Nephron (organoid): ENCODE data around the gene TMEM128.

ENCODE experiments used
- H3K27ac Mint-ChIP-seq, 3 experiments: 2 replicates each; pipeline ENCODE4 v1.8.0; 2020; ENCODE audit warnings: mixed read lengths in 3 of 3, mild to moderate bottlenecking in 2 of 3, moderate library complexity in 1 of 3
- H3K27me3 Mint-ChIP-seq: 2 replicates; pipeline ENCODE4 v1.8.0; 2021; ENCODE audit warnings: low read depth, mild to moderate bottlenecking, moderate library complexity, mixed read lengths
- H3K36me3 Mint-ChIP-seq: 2 replicates; pipeline ENCODE4 v1.8.0; 2020; ENCODE audit warnings: low read depth, mixed read lengths
- H3K4me1 Mint-ChIP-seq: 2 replicates; pipeline ENCODE4 v1.8.0; 2020; ENCODE audit warnings: mixed read lengths
- H3K4me3 Mint-ChIP-seq, 3 experiments: 2 replicates each; pipeline ENCODE4 v1.8.0; 2020; ENCODE audit warnings: mild to moderate bottlenecking in 3 of 3, mixed read lengths in 3 of 3, moderate library complexity in 2 of 3
- H3K9me3 Mint-ChIP-seq: 2 replicates; pipeline ENCODE4 v1.8.0; 2020; ENCODE audit warnings: mixed read lengths
- TF ChIP-seq, protein P1 (sequence below), 3 experiments: fragments of 200-600 bp; sonication (generic); IDR thresholded peaks; one replicate each; pipeline ENCODE4 v1.5.0; 2021; ENCODE audit warnings: antibody characterized with exemption in 3 of 3; ENCODE audit not compliant: unreplicated experiment in 3 of 3

Gene TMEM128, protein sequence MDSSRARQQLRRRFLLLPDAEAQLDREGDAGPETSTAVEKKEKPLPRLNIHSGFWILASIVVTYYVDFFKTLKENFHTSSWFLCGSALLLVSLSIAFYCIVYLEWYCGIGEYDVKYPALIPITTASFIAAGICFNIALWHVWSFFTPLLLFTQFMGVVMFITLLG

DNA sequence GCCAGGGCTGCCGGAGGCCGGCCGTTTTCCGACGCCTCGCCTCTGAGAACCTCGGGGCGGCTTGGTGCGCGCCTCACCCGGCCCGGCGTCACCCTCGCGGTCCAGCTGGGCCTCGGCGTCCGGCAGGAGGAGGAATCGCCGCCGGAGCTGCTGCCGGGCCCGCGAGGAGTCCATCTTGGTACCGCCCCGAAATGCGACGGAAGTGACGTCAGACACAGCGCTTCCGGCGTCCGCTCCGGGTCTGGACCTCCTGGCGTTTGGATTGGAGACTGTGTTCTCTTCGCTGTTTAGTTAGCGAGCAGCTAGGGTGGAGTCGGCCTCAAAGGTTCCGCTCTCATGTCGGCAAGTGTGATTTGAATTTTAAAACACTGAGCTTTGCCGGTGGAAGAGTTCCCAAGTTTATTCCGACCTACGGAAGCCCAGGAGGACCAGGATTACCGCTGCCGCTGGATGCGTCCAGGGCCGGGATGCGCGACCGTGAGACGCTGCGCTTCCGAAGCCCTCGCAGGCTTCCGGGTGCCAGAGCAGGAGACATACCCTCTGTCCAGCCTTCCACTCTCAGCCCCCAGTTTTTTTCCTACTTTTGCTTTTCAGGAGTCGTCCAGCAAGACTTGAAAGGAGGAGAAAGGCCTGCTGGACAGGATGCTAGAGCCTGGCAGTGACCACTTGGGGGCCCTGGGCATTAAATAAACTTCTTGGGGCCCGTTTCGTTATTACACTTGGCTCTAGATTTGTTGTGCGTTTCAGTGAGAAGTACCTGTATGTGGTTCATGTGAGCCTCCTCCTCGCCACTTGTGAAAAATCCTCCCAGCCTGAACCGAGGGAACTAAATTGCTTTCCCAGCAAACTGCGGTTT is at the start of gene TMEM128:
TMEM128 (minus strand) TSS at position 195 of the 856 bp plus-strand sequence; CDS start at position 174, 21 bp downstream.
- H3K9me3 Mint-ChIP-seq, result no peaks in the 10 kb centered on the region
- peak within 1 kb of the TSS; percentile 98 for H3K4me3 Mint-ChIP-seq
- H3K27ac Mint-ChIP-seq, result peak within 1 kb of the TSS; percentile 100
- H3K4me1 Mint-ChIP-seq, result peaks cover 44% of the 10 kb centered on the region
- H3K36me3 Mint-ChIP-seq, result peaks cover 20% of the 10 kb centered on the region
- peaks cover 6% of the 10 kb centered on the region for H3K27me3 Mint-ChIP-seq
- TF ChIP-seq, protein P1, sequence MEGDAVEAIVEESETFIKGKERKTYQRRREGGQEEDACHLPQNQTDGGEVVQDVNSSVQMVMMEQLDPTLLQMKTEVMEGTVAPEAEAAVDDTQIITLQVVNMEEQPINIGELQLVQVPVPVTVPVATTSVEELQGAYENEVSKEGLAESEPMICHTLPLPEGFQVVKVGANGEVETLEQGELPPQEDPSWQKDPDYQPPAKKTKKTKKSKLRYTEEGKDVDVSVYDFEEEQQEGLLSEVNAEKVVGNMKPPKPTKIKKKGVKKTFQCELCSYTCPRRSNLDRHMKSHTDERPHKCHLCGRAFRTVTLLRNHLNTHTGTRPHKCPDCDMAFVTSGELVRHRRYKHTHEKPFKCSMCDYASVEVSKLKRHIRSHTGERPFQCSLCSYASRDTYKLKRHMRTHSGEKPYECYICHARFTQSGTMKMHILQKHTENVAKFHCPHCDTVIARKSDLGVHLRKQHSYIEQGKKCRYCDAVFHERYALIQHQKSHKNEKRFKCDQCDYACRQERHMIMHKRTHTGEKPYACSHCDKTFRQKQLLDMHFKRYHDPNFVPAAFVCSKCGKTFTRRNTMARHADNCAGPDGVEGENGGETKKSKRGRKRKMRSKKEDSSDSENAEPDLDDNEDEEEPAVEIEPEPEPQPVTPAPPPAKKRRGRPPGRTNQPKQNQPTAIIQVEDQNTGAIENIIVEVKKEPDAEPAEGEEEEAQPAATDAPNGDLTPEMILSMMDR (IDR thresholded peaks at IDR 0.05; ENCODE audit: unreplicated experiment in 3 of 3), result peak in 2 of 3 experiments; percentile 32 to 34

- Mint-ChIP-seq H3K4me1 (peaks cover 4% of the 10 kb centered on the region), H3K27me3 (no peaks in the 10 kb centered on the region), H3K4me3 (no peak overlapping the region), H3K36me3 (peaks cover 25% of the 10 kb centered on the region), H3K9me3 (peaks cover 9% of the 10 kb centered on the region), H3K27ac (no peak overlapping the region)
- TF ChIP-seq, protein P1 (IDR thresholded peaks at IDR 0.05; ENCODE audit: unreplicated experiment in 3 of 3), result no peak
These were observed 48.3 kb upstream of the TMEM128 start for GRCh38 chr4:4296283-4296846.

- Mint-ChIP-seq H3K9me3 (peaks cover 9% of the 10 kb centered on the region), H3K4me3 (peak overlapping the region; percentile 47 to 81 (median 55)), H3K27ac (no peak overlapping the region), H3K4me1 (peaks cover 28% of the 10 kb centered on the region), H3K27me3 (no peaks in the 10 kb centered on the region), H3K36me3 (peaks cover 21% of the 10 kb centered on the region)
- TF ChIP-seq, protein P1 (IDR thresholded peaks at IDR 0.05; ENCODE audit: unreplicated experiment in 3 of 3), result no peak
These were observed 45.3 kb upstream of the TMEM128 start for GRCh38 chr4:4293279-4293678.

DNA sequence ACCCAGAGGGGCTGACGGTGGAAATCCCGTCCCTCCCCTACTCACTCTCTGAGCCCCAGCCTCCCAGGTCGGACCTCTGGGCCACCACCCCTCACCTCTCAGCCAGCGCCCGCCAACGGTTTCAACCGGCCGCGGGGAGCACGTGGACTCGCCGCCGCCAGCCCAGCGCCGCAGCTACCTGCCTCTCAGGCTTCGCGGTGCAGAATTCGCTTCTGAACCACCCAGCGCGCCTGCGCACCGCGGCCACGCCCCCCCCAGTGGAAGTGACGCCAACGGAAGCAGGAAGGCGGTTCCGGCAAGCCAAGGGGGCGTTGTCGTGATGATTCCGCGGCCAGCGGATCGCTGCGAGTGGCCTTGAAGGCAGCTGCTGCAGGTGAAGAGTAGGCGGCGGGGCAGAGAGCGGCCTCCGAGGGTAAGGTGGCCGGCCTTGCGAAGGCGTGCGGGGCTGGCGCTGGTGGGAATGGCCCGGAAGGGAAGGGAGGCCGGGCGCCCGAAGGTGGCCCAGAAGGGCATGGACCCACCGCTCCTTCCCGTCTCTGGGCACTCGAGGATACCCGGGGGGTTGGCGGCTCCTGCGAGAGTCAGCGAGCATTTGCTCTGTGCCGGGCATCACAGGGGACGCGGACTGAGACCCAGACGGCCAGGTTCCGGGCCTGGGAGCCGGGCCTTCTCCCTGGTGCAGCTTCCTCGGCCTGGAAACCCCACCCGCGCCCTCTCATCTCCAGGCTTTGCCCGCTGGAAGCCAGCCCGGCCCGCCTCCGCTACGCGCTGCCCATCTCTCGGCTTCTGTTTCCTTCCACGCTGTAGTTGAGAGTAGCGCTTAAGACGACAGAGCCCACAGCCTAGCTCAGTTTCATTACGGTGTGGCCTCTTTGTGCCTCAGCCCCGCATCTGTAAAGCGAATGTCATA is 42.2 kb upstream of the TMEM128 start, which contains the start of the genes LYAR and ZBTB49:
LYAR (minus strand) TSS at position 214 of the 910 bp plus-strand sequence. CDS start 6,412 bp downstream, outside the sequence.
ZBTB49 (plus strand) TSS at position 311 of the 910 bp plus-strand sequence. CDS start 9,695 bp downstream, outside the sequence.
- peaks cover 6% of the 10 kb centered on the region for H3K9me3 Mint-ChIP-seq
- no peaks in the 10 kb centered on the region for H3K27me3 Mint-ChIP-seq
- peaks cover 13% of the 10 kb centered on the region for H3K36me3 Mint-ChIP-seq
- H3K27ac Mint-ChIP-seq, result peak within 1 kb of the TSS; percentile 50 to 92 (median 88)
- H3K4me3 Mint-ChIP-seq, result peak within 1 kb of the TSS; percentile 98 to 99 (median 98)
- TF ChIP-seq, protein P1 (IDR thresholded peaks at IDR 0.05; ENCODE audit: unreplicated experiment in 3 of 3), result no peak
- H3K4me1 Mint-ChIP-seq, result peaks cover 28% of the 10 kb centered on the region

DNA sequence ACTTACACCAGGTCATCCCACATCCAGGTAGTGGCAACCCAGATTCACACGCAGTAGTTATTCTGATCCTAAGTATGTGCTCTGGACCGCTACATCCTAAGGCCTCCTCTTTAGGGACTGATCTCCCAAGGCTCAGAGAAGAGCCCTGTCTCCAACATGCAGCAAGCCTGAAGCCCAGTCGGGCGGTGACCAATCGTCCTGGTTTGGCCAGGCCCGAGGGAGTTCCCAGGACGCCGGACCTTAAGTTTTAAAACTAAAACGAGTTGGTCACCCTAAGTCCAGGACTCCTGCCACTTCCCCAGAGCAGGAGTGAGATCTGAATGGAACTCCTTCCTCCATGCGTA is 41.5 kb upstream of the TMEM128 start:
- Mint-ChIP-seq H3K27ac (peak overlapping the region; percentile 50 to 84 (median 81)), H3K36me3 (peaks cover 9% of the 10 kb centered on the region), H3K27me3 (no peaks in the 10 kb centered on the region), H3K4me3 (peak overlapping the region; percentile 98 to 99 (median 98)), H3K9me3 (peaks cover under 1% of the 10 kb centered on the region), H3K4me1 (peaks cover 28% of the 10 kb centered on the region)
- TF ChIP-seq, protein P1 (IDR thresholded peaks at IDR 0.05; ENCODE audit: unreplicated experiment in 3 of 3), result no peak
